ENCODE results near the gene ATP2B3.

DNA sequence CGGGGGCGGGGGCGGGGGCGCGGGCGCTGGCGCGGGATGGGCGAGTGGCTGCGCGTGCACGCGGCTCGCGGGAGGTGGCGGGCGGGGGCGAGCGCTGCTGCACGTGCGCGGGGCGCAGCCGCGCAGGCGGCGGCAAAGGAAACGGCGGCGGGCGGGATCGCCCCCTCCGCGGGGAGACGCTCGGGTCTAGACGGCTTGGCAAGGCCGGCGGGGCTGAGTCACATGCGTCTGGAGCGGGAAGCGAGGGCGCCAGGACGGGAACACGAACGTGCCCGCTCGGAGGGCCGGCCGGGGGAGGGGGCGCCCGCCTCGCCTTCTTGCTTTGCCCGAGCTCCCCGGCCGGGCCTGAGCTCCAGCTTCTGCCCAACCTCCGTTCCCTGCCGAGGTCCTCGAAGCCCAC is 42.7 kb upstream of the ATP2B3 start:
- TF ChIP-seq POLR2AphosphoS5 (IDR thresholded peaks at IDR 0.05; ENCODE audit: low read depth, low read length) (no peak), SIN3A (IDR thresholded peaks at IDR 0.05; ENCODE audit: borderline replicate concordance, insufficient read depth, low read depth, low read length) (no peak), TCF7L2 (IDR thresholded peaks at IDR 0.05; ENCODE audit: low read depth, low read length) (no peak)
- TF ChIP-seq, protein P1, sequence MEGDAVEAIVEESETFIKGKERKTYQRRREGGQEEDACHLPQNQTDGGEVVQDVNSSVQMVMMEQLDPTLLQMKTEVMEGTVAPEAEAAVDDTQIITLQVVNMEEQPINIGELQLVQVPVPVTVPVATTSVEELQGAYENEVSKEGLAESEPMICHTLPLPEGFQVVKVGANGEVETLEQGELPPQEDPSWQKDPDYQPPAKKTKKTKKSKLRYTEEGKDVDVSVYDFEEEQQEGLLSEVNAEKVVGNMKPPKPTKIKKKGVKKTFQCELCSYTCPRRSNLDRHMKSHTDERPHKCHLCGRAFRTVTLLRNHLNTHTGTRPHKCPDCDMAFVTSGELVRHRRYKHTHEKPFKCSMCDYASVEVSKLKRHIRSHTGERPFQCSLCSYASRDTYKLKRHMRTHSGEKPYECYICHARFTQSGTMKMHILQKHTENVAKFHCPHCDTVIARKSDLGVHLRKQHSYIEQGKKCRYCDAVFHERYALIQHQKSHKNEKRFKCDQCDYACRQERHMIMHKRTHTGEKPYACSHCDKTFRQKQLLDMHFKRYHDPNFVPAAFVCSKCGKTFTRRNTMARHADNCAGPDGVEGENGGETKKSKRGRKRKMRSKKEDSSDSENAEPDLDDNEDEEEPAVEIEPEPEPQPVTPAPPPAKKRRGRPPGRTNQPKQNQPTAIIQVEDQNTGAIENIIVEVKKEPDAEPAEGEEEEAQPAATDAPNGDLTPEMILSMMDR (IDR thresholded peaks at IDR 0.05) = no peak
- TF ChIP-seq, protein P2, sequence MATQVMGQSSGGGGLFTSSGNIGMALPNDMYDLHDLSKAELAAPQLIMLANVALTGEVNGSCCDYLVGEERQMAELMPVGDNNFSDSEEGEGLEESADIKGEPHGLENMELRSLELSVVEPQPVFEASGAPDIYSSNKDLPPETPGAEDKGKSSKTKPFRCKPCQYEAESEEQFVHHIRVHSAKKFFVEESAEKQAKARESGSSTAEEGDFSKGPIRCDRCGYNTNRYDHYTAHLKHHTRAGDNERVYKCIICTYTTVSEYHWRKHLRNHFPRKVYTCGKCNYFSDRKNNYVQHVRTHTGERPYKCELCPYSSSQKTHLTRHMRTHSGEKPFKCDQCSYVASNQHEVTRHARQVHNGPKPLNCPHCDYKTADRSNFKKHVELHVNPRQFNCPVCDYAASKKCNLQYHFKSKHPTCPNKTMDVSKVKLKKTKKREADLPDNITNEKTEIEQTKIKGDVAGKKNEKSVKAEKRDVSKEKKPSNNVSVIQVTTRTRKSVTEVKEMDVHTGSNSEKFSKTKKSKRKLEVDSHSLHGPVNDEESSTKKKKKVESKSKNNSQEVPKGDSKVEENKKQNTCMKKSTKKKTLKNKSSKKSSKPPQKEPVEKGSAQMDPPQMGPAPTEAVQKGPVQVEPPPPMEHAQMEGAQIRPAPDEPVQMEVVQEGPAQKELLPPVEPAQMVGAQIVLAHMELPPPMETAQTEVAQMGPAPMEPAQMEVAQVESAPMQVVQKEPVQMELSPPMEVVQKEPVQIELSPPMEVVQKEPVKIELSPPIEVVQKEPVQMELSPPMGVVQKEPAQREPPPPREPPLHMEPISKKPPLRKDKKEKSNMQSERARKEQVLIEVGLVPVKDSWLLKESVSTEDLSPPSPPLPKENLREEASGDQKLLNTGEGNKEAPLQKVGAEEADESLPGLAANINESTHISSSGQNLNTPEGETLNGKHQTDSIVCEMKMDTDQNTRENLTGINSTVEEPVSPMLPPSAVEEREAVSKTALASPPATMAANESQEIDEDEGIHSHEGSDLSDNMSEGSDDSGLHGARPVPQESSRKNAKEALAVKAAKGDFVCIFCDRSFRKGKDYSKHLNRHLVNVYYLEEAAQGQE (IDR thresholded peaks at IDR 0.05; ENCODE audit: insufficient read depth in 1 of 2, low read depth in 2 of 2, low read length in 1 of 2) = no peak

Measured in Panc1 (cell line).